ENCODE data around the gene MAGEC1.

The MAGEC1 gene

GRCh38 chrX:141894733-141895132, 9.0 kb upstream of the MAGEC1 start:
- no peaks in the 10 kb centered on the region for H3K27me3 ChIP-seq (ENCODE audit: low read depth, low read length)
- H2AFZ ChIP-seq (ENCODE audit: low read depth, low read length): no peak overlapping the region
- H3K79me2 ChIP-seq (ENCODE audit: low read length): no peaks in the 10 kb centered on the region
- no peaks in the 10 kb centered on the region for H3K36me3 ChIP-seq (replicated peaks; ENCODE audit: low read depth, low read length)
- H4K20me1 ChIP-seq (ENCODE audit: insufficient read depth, low read length): no peaks in the 10 kb centered on the region
- H3K9me3 ChIP-seq (ENCODE audit: insufficient read depth, low read length): no peaks in the 10 kb centered on the region
- no peak overlapping the region for H3K4me3 ChIP-seq (ENCODE audit: low read length)
- no peak overlapping the region for H3K9ac ChIP-seq (ENCODE audit: low read length)
- H3K4me1 ChIP-seq (ENCODE audit: low read length): no peaks in the 10 kb centered on the region
- no peak for TF ChIP-seq EZH2phosphoT487 (IDR thresholded peaks at IDR 0.05; ENCODE audit: low read depth)
- no peak for TF ChIP-seq CTCF (IDR thresholded peaks at IDR 0.05; ENCODE audit: low read depth, low read length)
- H3K27ac ChIP-seq (ENCODE audit: low read length): no peak overlapping the region
- no peak overlapping the region for H3K4me2 ChIP-seq (ENCODE audit: low read length)

- TF ChIP-seq CTCF (IDR thresholded peaks at IDR 0.05; ENCODE audit: low read depth, low read length) (no peak), EZH2phosphoT487 (IDR thresholded peaks at IDR 0.05; ENCODE audit: low read depth) (no peak)
- no peaks in the 10 kb centered on the region for H3K9me3 ChIP-seq (ENCODE audit: insufficient read depth, low read length)
- H3K79me2 ChIP-seq (ENCODE audit: low read length): no peaks in the 10 kb centered on the region
- no peaks in the 10 kb centered on the region for H3K36me3 ChIP-seq (replicated peaks; ENCODE audit: low read depth, low read length)
- no peaks in the 10 kb centered on the region for H3K27me3 ChIP-seq (ENCODE audit: low read depth, low read length)
- H3K27ac ChIP-seq (ENCODE audit: low read length): no peak overlapping the region
- H4K20me1 ChIP-seq (ENCODE audit: insufficient read depth, low read length): no peaks in the 10 kb centered on the region
- no peak overlapping the region for H3K9ac ChIP-seq (ENCODE audit: low read length)
- no peak overlapping the region for H3K4me2 ChIP-seq (ENCODE audit: low read length)
- H3K4me3 ChIP-seq (ENCODE audit: low read length): no peak overlapping the region
- no peak overlapping the region for H2AFZ ChIP-seq (ENCODE audit: low read depth, low read length)
- no peaks in the 10 kb centered on the region for H3K4me1 ChIP-seq (ENCODE audit: low read length)
Observed at GRCh38 chrX:141897690-141898089, 6.0 kb upstream of the MAGEC1 start.

GRCh38 chrX:141902366-141902765, 1.3 kb upstream of the MAGEC1 start:
- H3K4me3 ChIP-seq (ENCODE audit: low read length): no peak overlapping the region
- H2AFZ ChIP-seq (ENCODE audit: low read depth, low read length): no peak overlapping the region
- no peak overlapping the region for H3K4me2 ChIP-seq (ENCODE audit: low read length)
- no peak overlapping the region for H3K9ac ChIP-seq (ENCODE audit: low read length)
- H3K36me3 ChIP-seq (replicated peaks; ENCODE audit: low read depth, low read length): no peaks in the 10 kb centered on the region
- no peaks in the 10 kb centered on the region for H3K79me2 ChIP-seq (ENCODE audit: low read length)
- H3K27ac ChIP-seq (ENCODE audit: low read length): no peak overlapping the region
- no peak for TF ChIP-seq CTCF (IDR thresholded peaks at IDR 0.05; ENCODE audit: low read depth, low read length)
- no peak for TF ChIP-seq EZH2phosphoT487 (IDR thresholded peaks at IDR 0.05; ENCODE audit: low read depth)
- no peaks in the 10 kb centered on the region for H3K4me1 ChIP-seq (ENCODE audit: low read length)
- H3K9me3 ChIP-seq (ENCODE audit: insufficient read depth, low read length): no peaks in the 10 kb centered on the region
- H3K27me3 ChIP-seq (ENCODE audit: low read depth, low read length): no peaks in the 10 kb centered on the region
- no peaks in the 10 kb centered on the region for H4K20me1 ChIP-seq (ENCODE audit: insufficient read depth, low read length)

- Histone ChIP-seq H4K20me1 (ENCODE audit: insufficient read depth, low read length) (no peaks in the 10 kb centered on the region), H3K4me1 (ENCODE audit: low read length) (no peaks in the 10 kb centered on the region), H3K79me2 (ENCODE audit: low read length) (no peaks in the 10 kb centered on the region), H3K4me2 (ENCODE audit: low read length) (no peak overlapping the region), H2AFZ (ENCODE audit: low read depth, low read length) (no peak overlapping the region), H3K27ac (ENCODE audit: low read length) (no peak overlapping the region), H3K9me3 (ENCODE audit: insufficient read depth, low read length) (no peaks in the 10 kb centered on the region), H3K36me3 (replicated peaks; ENCODE audit: low read depth, low read length) (no peaks in the 10 kb centered on the region), H3K9ac (ENCODE audit: low read length) (no peak overlapping the region), H3K27me3 (ENCODE audit: low read depth, low read length) (no peaks in the 10 kb centered on the region), H3K4me3 (ENCODE audit: low read length) (no peak overlapping the region)
- TF ChIP-seq CTCF (IDR thresholded peaks at IDR 0.05; ENCODE audit: low read depth, low read length) (no peak), EZH2phosphoT487 (IDR thresholded peaks at IDR 0.05; ENCODE audit: low read depth) (no peak)
Observed at GRCh38 chrX:141904262-141904661, 568 bp downstream of the MAGEC1 start.
